ENCODE data around the gene DLL1. TPM values are rescaled to one million over a fixed set of nuclear protein-coding genes. Genes with fewer than 3 reads are reported as not detected.

Gene DLL1
- total RNA-seq, 1 experiment from 2014 or later: 2.8 TPM

DNA sequence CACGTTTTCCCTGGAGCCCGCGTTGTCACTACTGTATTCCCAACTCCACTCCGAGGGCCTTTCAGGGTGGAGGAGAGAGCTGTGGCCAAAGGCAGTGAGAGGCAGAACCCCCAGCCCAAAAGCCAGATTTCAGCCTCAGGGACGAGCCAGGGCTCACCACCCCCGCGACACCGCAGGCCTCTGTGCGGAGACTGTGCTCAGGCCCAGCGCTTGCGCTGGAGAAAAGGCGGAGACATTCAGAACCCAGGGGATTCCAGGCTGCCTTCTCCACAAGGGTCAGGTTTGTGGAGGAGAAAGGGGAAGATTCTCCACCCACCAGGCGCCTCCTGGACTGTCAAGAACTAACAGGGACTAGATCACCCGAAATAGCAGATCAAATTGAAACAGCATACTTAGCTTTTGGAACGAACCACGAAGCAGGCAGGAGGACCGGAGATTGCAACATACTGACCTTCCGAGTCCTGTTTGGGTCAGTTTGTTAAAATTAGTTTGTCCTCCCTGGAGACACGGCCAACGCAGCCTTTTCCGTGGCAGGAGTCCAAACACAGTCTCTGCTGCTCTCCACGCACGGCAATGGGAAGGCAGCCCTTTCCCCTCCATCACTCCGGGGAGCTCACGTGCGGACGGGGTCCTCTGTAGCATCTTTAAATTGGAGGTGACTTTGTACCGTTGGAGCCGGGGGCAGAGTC, 14.4 kb downstream of the DLL1 start:
- Histone ChIP-seq H3K27ac (ENCODE audit: insufficient read length, low read depth, low read length) (no peak overlapping the region), H2AK5ac (ENCODE audit: insufficient read length, low read length) (no peak overlapping the region), H3K9me3 (ENCODE audit: control insufficient read depth, low read depth, low read length) (no peaks in the 10 kb centered on the region), H2AFZ (ENCODE audit: low read length) (no peak overlapping the region), H3K56ac (ENCODE audit: insufficient read length, low read depth, low read length) (no peak overlapping the region), H3K14ac (ENCODE audit: insufficient read depth, low read length) (no peak overlapping the region; the same call in 1 of the 2 replicates), H3K4me2 (ENCODE audit: insufficient read depth, insufficient read length, low read length) (no peak overlapping the region), H4K20me1 (ENCODE audit: control insufficient read depth, insufficient read depth, insufficient read length) (no peaks in the 10 kb centered on the region), H3K18ac (ENCODE audit: insufficient read length, low read depth, low read length) (no peak overlapping the region), H3K4me1 (ENCODE audit: insufficient read depth, low read length) (peaks cover 3% of the 10 kb centered on the region; the same call in 1 of the 2 replicates), H4K5ac (ENCODE audit: insufficient read length, low read depth, low read length) (no peak overlapping the region), H3K23me2 (ENCODE audit: insufficient read length, low read depth, low read length, poor library complexity, severe bottlenecking) (no peaks in the 10 kb centered on the region), H2BK12ac (ENCODE audit: insufficient read length, low read depth, low read length) (no peak overlapping the region), H3K9ac (ENCODE audit: extremely low read depth, insufficient read length, low read length) (no peak overlapping the region), H3T11ph (ENCODE audit: low read length) (no peak overlapping the region), H3K79me1 (ENCODE audit: insufficient read depth, low read depth, low read length, poor library complexity, severe bottlenecking) (no peaks in the 10 kb centered on the region), H3K23ac (ENCODE audit: insufficient read length, low read depth, low read length) (no peak overlapping the region), H2BK120ac (ENCODE audit: low read depth, low read length, poor library complexity, severe bottlenecking) (no peak overlapping the region), H3K27me3 (ENCODE audit: insufficient read depth, low read length) (no peaks in the 10 kb centered on the region), H2BK20ac (ENCODE audit: low read depth, low read length, poor library complexity, severe bottlenecking) (no peak overlapping the region), H3K79me2 (ENCODE audit: insufficient read depth, low read length) (no peaks in the 10 kb centered on the region), H2BK5ac (ENCODE audit: insufficient read length, low read length) (no peak overlapping the region), H4K91ac (ENCODE audit: insufficient read length, low read depth, low read length) (no peak overlapping the region), H3K4ac (ENCODE audit: low read depth, low read length) (no peak overlapping the region), H2BK15ac (ENCODE audit: low read depth, low read length) (no peak overlapping the region), H4K8ac (replicated peaks; ENCODE audit: insufficient read length, low read depth, low read length) (no peak overlapping the region)
- H3K36me3 Mint-ChIP-seq (ENCODE audit: insufficient read depth in 1 of 3, low read depth in 3 of 3): no peaks in the 10 kb centered on the region
- H3K4me1 Mint-ChIP-seq: peaks cover 5 to 20% of the 10 kb centered on the region in 2 experiments; a peak in 3 of 4 replicates
- H3K4me3 Mint-ChIP-seq: no peak overlapping the region
- no peaks in the 10 kb centered on the region for H3K9me3 Mint-ChIP-seq
- H3K27me3 Mint-ChIP-seq (ENCODE audit: low read depth): peaks cover 33% of the 10 kb centered on the region
- no peak for DNase-seq
- H3K27ac Mint-ChIP-seq: no peak overlapping the region; a peak in 1 of 7 replicates
- TF ChIP-seq, protein P1, sequence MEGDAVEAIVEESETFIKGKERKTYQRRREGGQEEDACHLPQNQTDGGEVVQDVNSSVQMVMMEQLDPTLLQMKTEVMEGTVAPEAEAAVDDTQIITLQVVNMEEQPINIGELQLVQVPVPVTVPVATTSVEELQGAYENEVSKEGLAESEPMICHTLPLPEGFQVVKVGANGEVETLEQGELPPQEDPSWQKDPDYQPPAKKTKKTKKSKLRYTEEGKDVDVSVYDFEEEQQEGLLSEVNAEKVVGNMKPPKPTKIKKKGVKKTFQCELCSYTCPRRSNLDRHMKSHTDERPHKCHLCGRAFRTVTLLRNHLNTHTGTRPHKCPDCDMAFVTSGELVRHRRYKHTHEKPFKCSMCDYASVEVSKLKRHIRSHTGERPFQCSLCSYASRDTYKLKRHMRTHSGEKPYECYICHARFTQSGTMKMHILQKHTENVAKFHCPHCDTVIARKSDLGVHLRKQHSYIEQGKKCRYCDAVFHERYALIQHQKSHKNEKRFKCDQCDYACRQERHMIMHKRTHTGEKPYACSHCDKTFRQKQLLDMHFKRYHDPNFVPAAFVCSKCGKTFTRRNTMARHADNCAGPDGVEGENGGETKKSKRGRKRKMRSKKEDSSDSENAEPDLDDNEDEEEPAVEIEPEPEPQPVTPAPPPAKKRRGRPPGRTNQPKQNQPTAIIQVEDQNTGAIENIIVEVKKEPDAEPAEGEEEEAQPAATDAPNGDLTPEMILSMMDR (conservative IDR thresholded peaks at IDR 0.05): no peak
- WGBS (ENCODE audit: extremely low coverage, insufficient read length, low lambda C conversion rate): no CpG with 5 or more reads among the region's 29 CpGs
